ENCODE measurements around the gene MRAS.

MRAS gene

GRCh38 chr3:138394156-138394555, 45.8 kb downstream of the MRAS start:
- no peak for DNase-seq (ENCODE audit: extremely low spot score)
- ChIA-PET POLR2A (no interaction called here), CTCF (interaction anchor here (1.3 kb wide), 1 partner anchor 66 kb away, joined by 3 read pairs; no protein-coding TSS in a partner anchor)
- no peak for TF ChIP-seq CTCF (IDR thresholded peaks at IDR 0.05; ENCODE audit: control extremely low read depth, extremely low read depth, low read depth, missing control alignments)

GRCh38 chr3:138394686-138395085, 46.3 kb downstream of the MRAS start:
- no peak for DNase-seq (ENCODE audit: extremely low spot score)
- CTCF ChIA-PET = interaction anchor here (1.3 kb wide), 1 partner anchor 66 kb away, joined by 3 read pairs; no protein-coding TSS in a partner anchor
- POLR2A ChIA-PET = no interaction called here
- no peak for TF ChIP-seq CTCF (IDR thresholded peaks at IDR 0.05; ENCODE audit: control extremely low read depth, extremely low read depth, low read depth, missing control alignments)

- DNase-seq (ENCODE audit: extremely low spot score) = no peak
- no peak for TF ChIP-seq CTCF (IDR thresholded peaks at IDR 0.05; ENCODE audit: control extremely low read depth, extremely low read depth, low read depth, missing control alignments)
- POLR2A ChIA-PET = no interaction called here
- CTCF ChIA-PET = interaction anchor here (0.9 to 2.4 kb wide), 4 partner anchors 12 to 527 kb away, joined by 3 to 12 read pairs (median 4); no protein-coding TSS in a partner anchor
Observed at GRCh38 chr3:138395865-138396751, 47.7 kb downstream of the MRAS start.

- no peak for TF ChIP-seq CTCF (IDR thresholded peaks at IDR 0.05; ENCODE audit: control extremely low read depth, extremely low read depth, low read depth, missing control alignments)
- DNase-seq (ENCODE audit: extremely low spot score) = no peak
- POLR2A ChIA-PET = no interaction called here
- CTCF ChIA-PET = interaction anchor here (0.5 to 2.4 kb wide), 6 partner anchors 12 to 1224 kb away, joined by 3 to 12 read pairs (median 4); no protein-coding TSS in a partner anchor
Observed at GRCh38 chr3:138396752-138397410, 48.5 kb downstream of the MRAS start.

- ChIA-PET POLR2A (no interaction called here), CTCF (interaction anchor here (1.2 to 2.4 kb wide), 2 partner anchors 19 to 216 kb away, joined by 3 to 12 read pairs; no protein-coding TSS in a partner anchor)
- no peak for DNase-seq (ENCODE audit: extremely low spot score)
- no peak for TF ChIP-seq CTCF (IDR thresholded peaks at IDR 0.05; ENCODE audit: control extremely low read depth, extremely low read depth, low read depth, missing control alignments)
Observed at GRCh38 chr3:138397983-138398382, 49.6 kb downstream of the MRAS start.

GRCh38 chr3:138398791-138399575, 50.6 kb downstream of the MRAS start:
- ChIA-PET CTCF (interaction anchor here (1.0 to 1.3 kb wide), 2 partner anchors 9 to 18 kb away, joined by 3 to 6 read pairs; no protein-coding TSS in a partner anchor), POLR2A (no interaction called here)
- no peak for DNase-seq (ENCODE audit: extremely low spot score)
- TF ChIP-seq CTCF (IDR thresholded peaks at IDR 0.05; ENCODE audit: control extremely low read depth, extremely low read depth, low read depth, missing control alignments) = no peak

Data from GM10248 (cell line).